Duodenal mucosa (tissue), 2 donors: Measurements from ENCODE around the gene ISLR.

Experiments
- H3K27ac ChIP-seq: one replicate; pipeline ENCODE4 v1.7.0; 2013; ENCODE audit warnings: low read depth, low read length
- H3K27me3 ChIP-seq, 2 donors: one replicate each; pipeline ENCODE4 v1.7.0; 2013; ENCODE audit warnings: low read length in 2 of 2, control low read depth in 1 of 2; ENCODE audit not compliant: insufficient read depth in 2 of 2, control insufficient read depth in 1 of 2
- H3K36me3 ChIP-seq, 2 donors: one replicate each; pipeline ENCODE4 v1.7.0; 2013; ENCODE audit warnings: low read length in 2 of 2, control low read depth in 1 of 2; ENCODE audit not compliant: insufficient read depth in 2 of 2, control insufficient read depth in 1 of 2
- H3K4me1 ChIP-seq, 2 donors: one replicate each; pipeline ENCODE4 v1.7.0; 2013; ENCODE audit warnings: low read length in 2 of 2, control low read depth in 1 of 2; ENCODE audit not compliant: insufficient read depth in 2 of 2, control insufficient read depth in 1 of 2
- H3K4me3 ChIP-seq, 2 donors: one replicate each; pipeline ENCODE4 v1.7.0; 2013; ENCODE audit warnings: low read length in 2 of 2, low read depth in 1 of 2
- H3K9ac ChIP-seq, 2 donors: one replicate each; pipeline ENCODE4 v1.7.0; 2013; ENCODE audit warnings: low read length in 2 of 2, low read depth in 1 of 2
- H3K9me3 ChIP-seq, 2 donors: one replicate each; pipeline ENCODE4 v1.7.0; 2013; ENCODE audit warnings: low read length in 2 of 2, control low read depth in 1 of 2; ENCODE audit not compliant: control insufficient read depth in 1 of 2

ISLR gene

DNA sequence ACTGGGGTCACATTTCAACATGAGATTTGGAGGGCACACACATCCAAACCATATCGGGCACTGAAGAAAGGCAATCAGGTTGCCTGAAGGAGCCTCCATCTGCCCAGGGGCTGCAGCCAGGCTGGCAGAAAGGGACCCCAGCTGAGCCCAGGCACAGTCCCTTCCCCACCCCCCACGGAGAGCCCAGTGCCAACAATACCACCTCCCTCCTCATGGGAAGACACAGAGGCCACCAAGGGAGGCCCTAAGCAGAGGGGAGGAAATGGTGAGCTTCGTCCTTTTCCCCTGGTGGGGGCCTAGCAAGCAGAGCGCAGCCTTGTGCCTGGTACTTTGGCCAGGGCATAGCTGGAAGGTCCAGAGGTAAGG is 32.1 kb downstream of the ISLR start:
- Histone ChIP-seq H3K9ac (no peak overlapping the region), H3K4me3 (no peak overlapping the region), H3K4me1 (no peaks in the 10 kb centered on the region), H3K27me3 (peaks cover 0 to 12% of the 10 kb centered on the region in 2 donors), H3K9me3 (no peaks in the 10 kb centered on the region), H3K36me3 (no peaks in the 10 kb centered on the region), H3K27ac (no peak overlapping the region)

DNA sequence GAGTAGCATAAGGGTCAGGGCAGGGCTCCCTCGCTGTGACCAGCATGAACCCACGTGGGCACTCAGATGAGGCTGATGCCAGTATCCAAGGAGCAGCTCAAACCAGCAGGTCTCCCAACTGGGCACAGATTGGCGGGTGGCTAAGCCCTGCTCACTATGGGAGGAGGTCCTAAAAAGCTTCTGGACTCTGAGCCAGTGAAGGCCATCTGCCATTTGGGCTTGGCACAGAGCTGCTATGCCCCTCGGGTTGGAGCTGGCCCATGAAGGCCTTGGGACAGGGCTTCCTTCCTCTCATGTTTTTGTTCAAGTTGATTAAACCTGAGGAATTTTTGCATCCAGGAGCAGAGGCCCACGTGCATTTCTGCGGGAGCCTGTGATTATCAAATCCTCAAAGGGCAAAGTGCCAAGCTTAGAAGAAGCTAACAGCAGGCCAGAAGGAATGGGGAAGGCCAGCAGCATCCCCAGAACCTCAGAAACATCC is 33.3 kb downstream of the ISLR start:
- H3K36me3 ChIP-seq: no peaks in the 10 kb centered on the region
- H3K4me3 ChIP-seq: no peak overlapping the region
- no peaks in the 10 kb centered on the region for H3K9me3 ChIP-seq
- H3K4me1 ChIP-seq: no peaks in the 10 kb centered on the region
- no peak overlapping the region for H3K9ac ChIP-seq
- peaks cover 0 to 12% of the 10 kb centered on the region in 2 donors for H3K27me3 ChIP-seq
- no peak overlapping the region for H3K27ac ChIP-seq

DNA sequence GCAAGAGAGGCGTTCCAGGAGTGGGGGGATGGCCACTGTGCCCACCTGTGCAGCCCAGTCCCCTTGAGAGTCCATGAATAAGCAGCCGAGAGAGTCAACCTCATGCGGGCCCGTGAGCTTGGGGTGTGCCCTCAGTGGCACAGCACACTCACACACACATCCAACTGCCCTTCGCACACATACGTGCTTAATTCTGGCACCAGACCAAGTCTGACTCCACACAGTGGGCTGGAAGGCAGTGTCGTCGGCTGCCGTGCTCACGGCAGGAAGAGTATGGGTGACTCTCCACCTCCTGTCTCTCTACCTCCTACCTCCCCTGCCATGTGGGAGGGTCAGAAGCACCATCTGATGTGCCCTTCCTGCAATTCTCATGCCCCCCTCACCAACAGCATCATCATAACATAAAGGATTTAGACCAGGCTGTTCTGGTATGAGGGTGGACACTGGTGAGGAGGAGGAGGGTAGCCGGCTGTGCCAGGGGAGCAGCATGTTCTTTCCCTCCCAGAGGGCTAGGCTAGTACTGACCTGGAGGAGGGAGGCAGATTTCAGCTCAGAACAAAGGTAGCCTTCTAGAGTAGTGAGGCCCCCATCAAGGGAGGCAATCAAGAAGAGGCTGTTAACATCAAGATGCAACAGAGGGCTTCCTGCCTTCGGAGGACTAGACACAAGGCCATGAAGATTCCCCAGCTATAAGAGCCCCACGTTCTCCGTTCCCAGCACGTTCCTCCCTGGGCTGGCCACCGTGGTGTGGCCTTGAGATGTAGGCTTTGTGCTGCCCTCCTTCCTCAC is 34.3 kb downstream of the ISLR start:
- no peaks in the 10 kb centered on the region for H3K4me1 ChIP-seq
- H3K27me3 ChIP-seq: peaks cover 0 to 12% of the 10 kb centered on the region in 2 donors
- no peaks in the 10 kb centered on the region for H3K9me3 ChIP-seq
- no peak overlapping the region for H3K4me3 ChIP-seq
- H3K36me3 ChIP-seq: no peaks in the 10 kb centered on the region
- H3K27ac ChIP-seq: no peak overlapping the region
- no peak overlapping the region for H3K9ac ChIP-seq

DNA sequence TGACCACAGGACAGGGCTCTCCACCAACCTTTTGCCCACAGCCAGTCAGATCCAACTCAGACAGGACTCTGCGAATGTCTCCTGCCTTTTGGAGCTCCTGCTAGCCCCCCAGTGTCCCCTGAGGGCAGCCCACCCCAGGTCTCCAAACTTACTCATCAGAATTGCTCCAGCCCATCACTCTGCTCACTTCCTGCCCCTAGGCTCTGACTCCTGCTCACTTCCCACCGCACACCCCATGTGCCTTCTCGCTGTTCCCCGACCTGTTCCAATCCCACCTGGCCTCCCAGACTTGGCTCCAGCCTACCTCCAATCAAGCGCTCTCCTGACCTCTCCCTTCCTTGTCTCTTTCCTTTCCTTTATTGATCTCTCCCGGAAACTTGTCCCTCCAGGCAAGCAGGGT is 35.0 kb downstream of the ISLR start:
- H3K4me1 ChIP-seq: no peaks in the 10 kb centered on the region
- H3K4me3 ChIP-seq: no peak overlapping the region
- no peak overlapping the region for H3K27ac ChIP-seq
- no peaks in the 10 kb centered on the region for H3K9me3 ChIP-seq
- no peaks in the 10 kb centered on the region for H3K36me3 ChIP-seq
- H3K9ac ChIP-seq: no peak overlapping the region
- peaks cover 0 to 8% of the 10 kb centered on the region in 2 donors for H3K27me3 ChIP-seq

DNA sequence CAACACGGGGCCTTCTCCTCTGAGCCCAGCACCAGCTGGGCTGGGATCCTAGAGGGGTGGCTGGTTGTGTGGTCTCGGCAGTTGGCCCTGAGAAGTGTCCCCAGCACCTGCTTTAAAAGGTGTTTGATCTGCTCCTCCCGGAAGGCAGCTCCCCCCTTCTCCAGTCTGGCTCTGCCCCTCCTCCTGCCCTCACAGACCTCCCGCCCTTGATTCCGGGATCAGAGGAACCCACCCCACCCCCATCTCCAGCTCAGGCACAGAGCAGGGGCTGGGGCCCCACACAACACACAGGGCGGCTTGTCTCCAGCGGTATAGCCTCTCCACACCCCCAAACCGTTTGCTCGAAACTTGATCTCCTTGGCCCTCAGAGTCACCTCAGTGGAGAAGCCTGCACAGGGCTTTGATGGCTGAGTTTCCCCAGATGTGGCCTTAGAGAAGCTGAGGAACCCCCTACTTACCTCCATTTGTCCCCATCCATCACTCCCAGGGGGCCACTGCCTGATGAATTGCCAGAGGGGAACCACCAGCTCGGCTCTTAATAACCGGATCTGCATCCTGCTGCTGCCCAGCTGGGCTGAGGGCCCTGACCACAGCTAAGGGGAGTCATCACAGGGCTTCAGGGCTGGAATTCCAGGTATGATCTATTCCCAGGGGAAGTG is 35.5 kb downstream of the ISLR start:
- Histone ChIP-seq H3K9ac (no peak overlapping the region), H3K27ac (no peak overlapping the region), H3K36me3 (no peaks in the 10 kb centered on the region), H3K9me3 (no peaks in the 10 kb centered on the region), H3K4me1 (no peaks in the 10 kb centered on the region), H3K4me3 (no peak overlapping the region), H3K27me3 (peaks cover 0 to 5% of the 10 kb centered on the region in 2 donors)

DNA sequence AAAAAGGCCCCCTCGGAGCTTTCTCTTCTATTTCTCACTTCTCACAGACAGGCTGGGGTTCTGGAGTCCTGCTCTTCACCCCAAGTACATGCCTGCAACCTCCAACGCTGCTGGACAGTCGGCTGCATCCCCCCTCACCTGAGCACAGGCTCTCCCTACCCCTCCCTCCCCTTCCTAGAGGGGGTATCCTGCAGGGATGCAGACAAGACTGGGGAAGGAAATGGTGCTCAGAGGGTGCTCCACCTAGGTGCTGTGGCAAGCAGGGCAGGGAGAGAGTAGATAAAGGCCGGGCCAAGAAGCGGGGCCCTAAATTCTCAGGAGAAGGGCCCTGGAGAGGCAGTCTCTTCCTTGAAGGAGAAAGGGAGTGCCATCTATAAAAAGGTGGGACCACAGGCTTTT is 36.0 kb downstream of the ISLR start:
- Histone ChIP-seq H3K36me3 (no peaks in the 10 kb centered on the region), H3K9ac (no peak overlapping the region), H3K9me3 (no peaks in the 10 kb centered on the region), H3K4me3 (no peak overlapping the region), H3K4me1 (no peaks in the 10 kb centered on the region), H3K27ac (no peak overlapping the region), H3K27me3 (peaks cover 0 to 5% of the 10 kb centered on the region in 2 donors)

DNA sequence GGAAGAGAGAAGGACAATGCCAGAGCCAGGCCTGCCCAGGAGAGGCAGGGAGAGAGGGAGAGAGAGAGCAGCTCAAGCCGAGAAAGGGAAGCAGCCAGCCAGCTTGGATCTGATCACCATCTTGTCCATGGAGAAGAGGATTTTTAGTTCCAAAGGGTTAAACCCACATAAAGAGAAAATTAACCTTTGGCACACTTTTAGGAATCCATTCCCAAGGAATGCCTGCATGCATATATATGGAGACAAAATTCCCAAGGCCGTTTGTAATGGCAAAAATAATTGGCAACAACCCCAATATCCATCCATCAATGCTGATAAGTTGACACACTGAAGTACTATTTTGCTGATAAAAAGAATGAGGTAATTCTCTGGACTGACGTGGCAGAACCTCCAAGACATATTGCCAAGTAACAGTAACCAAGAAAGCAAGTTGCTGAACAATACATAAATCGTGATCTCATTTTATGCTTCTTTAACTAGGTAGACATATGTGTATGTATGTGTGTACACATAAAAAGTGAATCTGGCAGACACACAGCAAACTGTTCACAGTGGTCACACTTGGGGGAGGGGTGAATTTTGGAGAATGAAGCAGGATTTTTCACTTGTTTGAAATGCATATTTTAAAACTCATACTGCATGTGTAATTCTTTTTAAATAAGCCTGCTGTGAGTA is 36.6 kb downstream of the ISLR start:
- no peak overlapping the region for H3K27ac ChIP-seq
- H3K4me1 ChIP-seq: no peaks in the 10 kb centered on the region
- no peaks in the 10 kb centered on the region for H3K36me3 ChIP-seq

DNA sequence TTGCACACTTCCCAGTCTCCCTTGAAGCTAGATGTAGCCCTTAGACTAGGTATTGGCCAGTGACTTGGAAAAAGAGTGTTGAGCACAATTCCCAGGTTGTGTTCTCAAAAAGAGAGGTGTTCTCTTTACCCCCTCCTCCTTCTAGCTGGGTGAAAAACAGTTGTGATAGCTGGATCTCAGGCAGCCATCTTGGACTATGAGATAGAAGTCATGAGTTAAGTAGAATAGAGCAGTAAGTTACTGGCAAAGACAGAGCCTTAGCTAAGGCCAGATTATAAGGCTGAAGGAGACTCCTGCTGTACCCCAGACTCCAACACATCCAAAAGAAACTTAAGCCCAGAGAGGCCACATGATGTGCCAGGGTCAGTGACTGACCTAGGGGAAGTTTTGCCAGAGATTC is 37.2 kb downstream of the ISLR start:
- Histone ChIP-seq H3K9ac (no peak overlapping the region), H3K27me3 (peaks cover 0 to 5% of the 10 kb centered on the region in 2 donors), H3K36me3 (no peaks in the 10 kb centered on the region), H3K9me3 (no peaks in the 10 kb centered on the region), H3K27ac (no peak overlapping the region), H3K4me1 (no peaks in the 10 kb centered on the region), H3K4me3 (no peak overlapping the region)

More for the DNA sequence above, 36.6 kb downstream of the ISLR start:
- Histone ChIP-seq H3K9me3 (no peaks in the 10 kb centered on the region), H3K9ac (no peak overlapping the region), H3K27me3 (peaks cover 0 to 5% of the 10 kb centered on the region in 2 donors), H3K4me3 (no peak overlapping the region)

DNA sequence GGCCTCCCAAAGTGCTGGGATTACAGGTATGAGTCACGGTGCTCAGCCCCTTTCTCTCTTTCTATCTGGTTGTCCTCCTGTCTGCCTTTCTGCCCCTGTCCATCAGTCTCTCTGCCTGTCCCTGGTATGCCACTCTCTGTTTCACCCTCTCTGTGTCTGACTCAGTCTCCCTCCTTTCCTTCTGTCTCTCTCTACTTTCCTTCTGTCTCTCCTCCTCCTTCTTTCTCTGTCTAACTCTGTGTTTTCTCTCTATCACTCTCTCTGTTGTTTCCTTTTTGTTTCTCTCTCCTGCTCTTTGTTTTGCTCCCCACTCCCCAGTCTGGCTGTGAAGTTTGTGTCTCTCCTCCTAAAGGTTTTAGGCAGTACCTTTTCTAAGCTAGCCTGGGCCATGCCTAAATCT is 38.1 kb downstream of the ISLR start:
- H3K27me3 ChIP-seq: peaks cover 0 to 5% of the 10 kb centered on the region in 2 donors
- H3K4me3 ChIP-seq: no peak overlapping the region
- H3K36me3 ChIP-seq: no peaks in the 10 kb centered on the region
- no peak overlapping the region for H3K27ac ChIP-seq
- no peak overlapping the region for H3K9ac ChIP-seq
- H3K9me3 ChIP-seq: no peaks in the 10 kb centered on the region
- no peaks in the 10 kb centered on the region for H3K4me1 ChIP-seq

DNA sequence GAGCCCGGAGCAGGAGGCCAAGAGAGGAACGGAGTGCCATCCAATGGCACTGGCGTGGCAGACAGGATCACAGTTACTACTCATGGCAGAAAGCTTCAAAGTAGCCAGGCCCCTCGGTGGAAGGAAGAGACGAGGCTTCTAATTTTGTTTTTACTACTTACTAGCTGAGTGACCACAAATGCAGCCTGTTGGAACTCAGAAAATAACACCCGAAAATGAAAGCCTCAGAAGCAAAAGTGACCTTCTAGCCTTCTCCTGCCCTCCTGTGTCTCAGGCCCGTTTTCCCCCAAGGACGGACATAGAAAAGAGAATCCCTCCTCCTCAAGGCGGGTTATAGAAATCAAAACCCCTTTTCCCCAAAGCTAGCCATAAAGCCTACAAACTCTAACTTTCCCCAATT is 39.0 kb downstream of the ISLR start:
- Histone ChIP-seq H3K9me3 (no peaks in the 10 kb centered on the region), H3K4me3 (no peak overlapping the region), H3K9ac (no peak overlapping the region), H3K27me3 (peaks cover 0 to 3% of the 10 kb centered on the region in 2 donors), H3K36me3 (no peaks in the 10 kb centered on the region), H3K4me1 (no peaks in the 10 kb centered on the region), H3K27ac (no peak overlapping the region)
